ENCODE results near the gene TMEM134.

The TMEM134 gene

DNA sequence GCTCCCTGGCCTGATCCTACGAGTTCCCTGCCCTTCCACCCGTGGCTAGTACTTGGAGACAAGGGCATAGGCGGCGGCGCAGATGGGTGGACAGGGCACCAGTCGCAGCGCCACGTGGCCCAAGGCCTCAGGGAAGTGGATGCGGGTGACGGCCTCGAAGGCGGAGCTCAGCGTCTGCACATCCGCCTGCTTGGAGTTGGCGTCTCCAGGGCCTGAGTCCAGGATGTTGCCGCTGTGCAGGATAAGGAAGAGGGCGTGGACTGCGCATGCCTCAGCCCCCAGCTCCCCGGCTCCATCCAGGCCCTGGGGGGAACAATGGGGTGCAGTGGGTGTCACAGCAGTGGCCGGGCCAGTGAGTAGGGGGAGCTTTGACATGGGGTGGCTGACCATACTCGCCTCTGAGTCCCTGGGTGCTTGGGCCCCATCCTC lies 29.5 kb upstream of the TMEM134 start:
- TF ChIP-seq, protein P1, sequence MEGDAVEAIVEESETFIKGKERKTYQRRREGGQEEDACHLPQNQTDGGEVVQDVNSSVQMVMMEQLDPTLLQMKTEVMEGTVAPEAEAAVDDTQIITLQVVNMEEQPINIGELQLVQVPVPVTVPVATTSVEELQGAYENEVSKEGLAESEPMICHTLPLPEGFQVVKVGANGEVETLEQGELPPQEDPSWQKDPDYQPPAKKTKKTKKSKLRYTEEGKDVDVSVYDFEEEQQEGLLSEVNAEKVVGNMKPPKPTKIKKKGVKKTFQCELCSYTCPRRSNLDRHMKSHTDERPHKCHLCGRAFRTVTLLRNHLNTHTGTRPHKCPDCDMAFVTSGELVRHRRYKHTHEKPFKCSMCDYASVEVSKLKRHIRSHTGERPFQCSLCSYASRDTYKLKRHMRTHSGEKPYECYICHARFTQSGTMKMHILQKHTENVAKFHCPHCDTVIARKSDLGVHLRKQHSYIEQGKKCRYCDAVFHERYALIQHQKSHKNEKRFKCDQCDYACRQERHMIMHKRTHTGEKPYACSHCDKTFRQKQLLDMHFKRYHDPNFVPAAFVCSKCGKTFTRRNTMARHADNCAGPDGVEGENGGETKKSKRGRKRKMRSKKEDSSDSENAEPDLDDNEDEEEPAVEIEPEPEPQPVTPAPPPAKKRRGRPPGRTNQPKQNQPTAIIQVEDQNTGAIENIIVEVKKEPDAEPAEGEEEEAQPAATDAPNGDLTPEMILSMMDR (IDR thresholded peaks at IDR 0.05; ENCODE audit: low read length) = no peak
- TF ChIP-seq EZH2 (IDR thresholded peaks at IDR 0.05; ENCODE audit: borderline replicate concordance, low read length) = no peak
- Histone ChIP-seq H2AFZ (ENCODE audit: low read length) (no peak overlapping the region), H3K4me1 (ENCODE audit: insufficient read depth, low read length, severe bottlenecking) (peaks cover under 1% of the 10 kb centered on the region), H3F3A (ENCODE audit: insufficient read depth, low read length) (no peaks in the 10 kb centered on the region), H3K27ac (ENCODE audit: low read depth, low read length, poor library complexity, severe bottlenecking) (no peak overlapping the region), H4K20me1 (ENCODE audit: insufficient read depth, low read length) (no peaks in the 10 kb centered on the region), H3K9me2 (ENCODE audit: low read depth, low read length) (no peaks in the 10 kb centered on the region), H3K4me2 (ENCODE audit: low read length) (no peak overlapping the region), H3K9me3 (ENCODE audit: low read length) (no peaks in the 10 kb centered on the region), H3K4me3 (ENCODE audit: low read depth, low read length, poor library complexity, severe bottlenecking) (no peak overlapping the region), H3K36me3 (ENCODE audit: insufficient read depth, low read length) (peaks cover 33% of the 10 kb centered on the region; the same call in 1 of the 2 replicates), H3K79me2 (ENCODE audit: insufficient read depth, low read length) (no peaks in the 10 kb centered on the region), H3K27me3 (ENCODE audit: insufficient read depth, low read length) (no peaks in the 10 kb centered on the region), H3K9ac (ENCODE audit: low read length) (no peak overlapping the region)

DNA sequence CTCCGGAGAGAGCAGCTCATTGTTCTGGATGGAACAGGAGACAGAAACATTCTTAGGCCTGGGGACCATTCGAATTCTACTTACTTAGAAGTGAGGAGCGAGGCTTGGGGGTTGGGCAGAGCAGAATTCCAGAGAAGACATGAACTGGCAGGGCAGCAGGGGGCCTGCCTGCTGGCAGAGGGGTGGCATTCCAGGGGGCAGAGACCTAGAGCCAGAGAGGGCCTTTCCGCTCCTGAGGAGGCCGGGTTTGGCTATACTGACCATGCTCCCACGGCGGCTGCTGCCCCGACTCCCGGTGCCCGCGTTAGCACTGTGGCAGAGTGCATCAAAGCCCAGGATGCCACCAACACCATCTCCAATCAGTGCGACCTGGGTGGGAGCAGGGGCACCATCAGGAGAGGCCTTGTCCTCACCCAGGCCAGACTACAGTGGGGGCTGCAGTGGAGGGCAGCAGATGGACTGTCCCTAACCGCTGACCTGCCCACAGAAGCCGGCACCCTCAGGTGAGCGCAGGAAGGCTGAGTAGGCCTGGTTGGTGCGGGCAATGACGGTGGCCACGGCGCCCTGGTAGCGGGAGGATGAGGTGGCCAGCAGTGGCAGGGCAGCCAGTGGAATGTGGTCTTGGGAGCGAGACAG lies 28.7 kb upstream of the TMEM134 start:
- H3K9me3 ChIP-seq (ENCODE audit: low read length) = no peaks in the 10 kb centered on the region
- no peak overlapping the region for H3K4me2 ChIP-seq (ENCODE audit: low read length)
- no peak overlapping the region for H3K27ac ChIP-seq (ENCODE audit: low read depth, low read length, poor library complexity, severe bottlenecking)
- H3F3A ChIP-seq (ENCODE audit: insufficient read depth, low read length) = no peaks in the 10 kb centered on the region
- no peak overlapping the region for H3K9ac ChIP-seq (ENCODE audit: low read length)
- no peaks in the 10 kb centered on the region for H3K4me1 ChIP-seq (ENCODE audit: insufficient read depth, low read length, severe bottlenecking)
- TF ChIP-seq EZH2 (IDR thresholded peaks at IDR 0.05; ENCODE audit: borderline replicate concordance, low read length) = no peak
- TF ChIP-seq, protein P1 (IDR thresholded peaks at IDR 0.05; ENCODE audit: low read length) = no peak
- H3K9me2 ChIP-seq (ENCODE audit: low read depth, low read length) = no peaks in the 10 kb centered on the region
- H4K20me1 ChIP-seq (ENCODE audit: insufficient read depth, low read length) = no peaks in the 10 kb centered on the region
- H3K79me2 ChIP-seq (ENCODE audit: insufficient read depth, low read length) = no peaks in the 10 kb centered on the region
- peaks cover 41% of the 10 kb centered on the region; the same call in 1 of the 2 replicates for H3K36me3 ChIP-seq (ENCODE audit: insufficient read depth, low read length)
- H3K4me3 ChIP-seq (ENCODE audit: low read depth, low read length, poor library complexity, severe bottlenecking) = no peak overlapping the region
- H2AFZ ChIP-seq (ENCODE audit: low read length) = no peak overlapping the region
- no peaks in the 10 kb centered on the region for H3K27me3 ChIP-seq (ENCODE audit: insufficient read depth, low read length)

DNA sequence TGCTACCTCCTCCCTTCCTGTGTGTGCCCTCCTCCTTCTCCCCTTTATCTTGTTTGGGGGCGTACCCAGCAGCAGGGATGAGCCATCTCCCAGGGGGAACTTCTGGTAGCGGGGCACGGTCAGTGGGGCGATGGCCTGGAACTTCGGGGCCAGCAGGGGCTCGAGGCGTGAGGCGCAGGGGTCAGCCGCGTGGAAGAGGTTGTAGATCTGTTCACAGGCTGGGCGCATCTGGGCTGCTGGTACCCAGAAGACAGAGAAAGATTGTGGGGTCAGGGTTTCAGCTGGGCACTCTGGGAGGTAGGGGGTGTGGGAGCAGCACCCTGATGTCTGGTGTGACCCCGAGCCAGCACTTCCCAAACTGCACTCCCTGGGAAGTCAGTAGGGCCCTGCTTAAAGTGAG lies 27.1 kb upstream of the TMEM134 start:
- no peaks in the 10 kb centered on the region for H3K27me3 ChIP-seq (ENCODE audit: insufficient read depth, low read length)
- H3K9ac ChIP-seq (ENCODE audit: low read length) = no peak overlapping the region
- H4K20me1 ChIP-seq (ENCODE audit: insufficient read depth, low read length) = no peaks in the 10 kb centered on the region
- H3K36me3 ChIP-seq (ENCODE audit: insufficient read depth, low read length) = peaks cover 46% of the 10 kb centered on the region; the same call in 1 of the 2 replicates
- H3K9me3 ChIP-seq (ENCODE audit: low read length) = no peaks in the 10 kb centered on the region
- H3K9me2 ChIP-seq (ENCODE audit: low read depth, low read length) = no peaks in the 10 kb centered on the region
- H3K27ac ChIP-seq (ENCODE audit: low read depth, low read length, poor library complexity, severe bottlenecking) = no peak overlapping the region
- no peaks in the 10 kb centered on the region for H3K4me1 ChIP-seq (ENCODE audit: insufficient read depth, low read length, severe bottlenecking)
- H3K4me3 ChIP-seq (ENCODE audit: low read depth, low read length, poor library complexity, severe bottlenecking) = no peak overlapping the region
- no peaks in the 10 kb centered on the region for H3K79me2 ChIP-seq (ENCODE audit: insufficient read depth, low read length)
- H3F3A ChIP-seq (ENCODE audit: insufficient read depth, low read length) = no peaks in the 10 kb centered on the region
- no peak overlapping the region for H3K4me2 ChIP-seq (ENCODE audit: low read length)
- H2AFZ ChIP-seq (ENCODE audit: low read length) = no peak overlapping the region
- no peak for TF ChIP-seq EZH2 (IDR thresholded peaks at IDR 0.05; ENCODE audit: borderline replicate concordance, low read length)
- TF ChIP-seq, protein P1 (IDR thresholded peaks at IDR 0.05; ENCODE audit: low read length) = no peak
